D721Med (cell line): ENCODE measurements around the gene QRSL1.

Experiments used
- DNase-seq: peaks from one replicate; pipeline ENCODE4 v3.0.0; 2011; ENCODE audit warnings: low spot score; ENCODE audit not compliant: insufficient read length
- FAIRE-seq: peaks from 2 replicates; lab custom pipeline; 2011; peaks lifted over from hg19 to GRCh38; lab: Jason Lieb, UNC
- TF ChIP-seq, protein P1 (sequence below): IDR thresholded peaks from 2 replicates; pipeline ENCODE4 v1.5.1; 2012; ENCODE audit warnings: mild to moderate bottlenecking, control low read depth; ENCODE audit not compliant: insufficient read depth; ENCODE audit errors: missing control alignments

The QRSL1 gene

GRCh38 chr6:106614592-106615257 is 14.7 kb upstream of the QRSL1 start:
- DNase-seq (no peak), FAIRE-seq (no peak)
- TF ChIP-seq, protein P1, sequence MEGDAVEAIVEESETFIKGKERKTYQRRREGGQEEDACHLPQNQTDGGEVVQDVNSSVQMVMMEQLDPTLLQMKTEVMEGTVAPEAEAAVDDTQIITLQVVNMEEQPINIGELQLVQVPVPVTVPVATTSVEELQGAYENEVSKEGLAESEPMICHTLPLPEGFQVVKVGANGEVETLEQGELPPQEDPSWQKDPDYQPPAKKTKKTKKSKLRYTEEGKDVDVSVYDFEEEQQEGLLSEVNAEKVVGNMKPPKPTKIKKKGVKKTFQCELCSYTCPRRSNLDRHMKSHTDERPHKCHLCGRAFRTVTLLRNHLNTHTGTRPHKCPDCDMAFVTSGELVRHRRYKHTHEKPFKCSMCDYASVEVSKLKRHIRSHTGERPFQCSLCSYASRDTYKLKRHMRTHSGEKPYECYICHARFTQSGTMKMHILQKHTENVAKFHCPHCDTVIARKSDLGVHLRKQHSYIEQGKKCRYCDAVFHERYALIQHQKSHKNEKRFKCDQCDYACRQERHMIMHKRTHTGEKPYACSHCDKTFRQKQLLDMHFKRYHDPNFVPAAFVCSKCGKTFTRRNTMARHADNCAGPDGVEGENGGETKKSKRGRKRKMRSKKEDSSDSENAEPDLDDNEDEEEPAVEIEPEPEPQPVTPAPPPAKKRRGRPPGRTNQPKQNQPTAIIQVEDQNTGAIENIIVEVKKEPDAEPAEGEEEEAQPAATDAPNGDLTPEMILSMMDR = no peak

DNA sequence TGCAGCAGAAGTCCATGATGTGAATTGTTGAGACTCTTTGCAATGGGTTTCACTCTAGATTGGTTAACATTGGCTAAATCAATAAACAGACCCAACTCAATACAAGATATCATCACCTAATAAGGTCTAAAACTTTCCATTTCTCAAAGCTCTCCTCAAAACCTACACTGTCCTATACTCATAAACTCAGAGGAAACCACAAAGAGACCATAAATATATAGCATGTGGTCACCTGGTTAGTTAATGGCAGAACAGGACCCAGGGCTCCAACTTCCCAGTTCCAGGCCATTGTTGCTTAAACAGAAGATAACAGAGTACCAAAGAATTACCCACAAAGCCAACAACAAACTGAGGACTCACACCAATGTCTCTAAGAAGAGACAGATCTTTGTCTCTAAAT is 12.1 kb upstream of the QRSL1 start:
- TF ChIP-seq, protein P1 = no peak
- DNase-seq = no peak
- FAIRE-seq = no peak

GRCh38 chr6:106617857-106618256 is 11.5 kb upstream of the QRSL1 start:
- TF ChIP-seq, protein P1 = no peak
- DNase-seq (no peak), FAIRE-seq (no peak)

GRCh38 chr6:106618324-106618723 is 11.1 kb upstream of the QRSL1 start:
- TF ChIP-seq, protein P1 = no peak
- FAIRE-seq = no peak
- no peak for DNase-seq

DNA sequence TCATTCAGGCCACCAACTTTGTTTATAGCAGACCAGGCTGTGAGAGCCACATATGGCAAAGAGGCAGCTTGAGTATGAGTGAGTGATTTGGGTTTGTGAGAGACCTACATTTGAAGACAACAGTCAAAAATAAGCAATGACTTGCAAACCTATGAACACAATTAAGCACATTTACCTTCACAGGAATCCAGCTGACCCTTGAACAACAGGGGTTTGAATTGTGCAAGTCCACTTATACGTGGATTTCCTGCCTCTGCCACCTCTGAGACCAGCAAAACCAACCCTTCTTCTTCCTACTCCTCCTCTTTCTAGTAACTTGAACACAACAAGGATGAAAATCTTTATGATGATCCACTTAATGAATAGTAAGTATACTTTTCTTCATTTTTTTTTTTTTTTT is 10.2 kb upstream of the QRSL1 start:
- DNase-seq (no peak), FAIRE-seq (no peak)
- TF ChIP-seq, protein P1 = no peak

- TF ChIP-seq, protein P1 = no peak
- no peak for FAIRE-seq
- no peak for DNase-seq
Observed at GRCh38 chr6:106620931-106621672, 8.3 kb upstream of the QRSL1 start.

- DNase-seq (no peak), FAIRE-seq (no peak)
- TF ChIP-seq, protein P1 = no peak
Observed at GRCh38 chr6:106622412-106622811, 7.0 kb upstream of the QRSL1 start.
